HL-60 (cell line): ENCODE data around the gene APC2.

ENCODE experiments used
- CTCF ChIP-seq: IDR thresholded peaks from one replicate; pipeline ENCODE4 v1.5.1; 2011; ENCODE audit warnings: low read length, control low read depth, inconsistent platforms; ENCODE audit not compliant: insufficient read depth
- POLR2AphosphoS5 ChIP-seq: IDR thresholded peaks from 2 replicates; pipeline ENCODE4 v1.6.1; 2012; ENCODE audit warnings: low read depth
- TF ChIP-seq, protein P1 (sequence below): IDR thresholded peaks from 2 replicates; pipeline ENCODE4 v1.6.1; 2012; ENCODE audit warnings: low read depth; ENCODE audit not compliant: insufficient replicate concordance

- TF ChIP-seq CTCF (no peak), POLR2AphosphoS5 (no peak)
- TF ChIP-seq, protein P1, sequence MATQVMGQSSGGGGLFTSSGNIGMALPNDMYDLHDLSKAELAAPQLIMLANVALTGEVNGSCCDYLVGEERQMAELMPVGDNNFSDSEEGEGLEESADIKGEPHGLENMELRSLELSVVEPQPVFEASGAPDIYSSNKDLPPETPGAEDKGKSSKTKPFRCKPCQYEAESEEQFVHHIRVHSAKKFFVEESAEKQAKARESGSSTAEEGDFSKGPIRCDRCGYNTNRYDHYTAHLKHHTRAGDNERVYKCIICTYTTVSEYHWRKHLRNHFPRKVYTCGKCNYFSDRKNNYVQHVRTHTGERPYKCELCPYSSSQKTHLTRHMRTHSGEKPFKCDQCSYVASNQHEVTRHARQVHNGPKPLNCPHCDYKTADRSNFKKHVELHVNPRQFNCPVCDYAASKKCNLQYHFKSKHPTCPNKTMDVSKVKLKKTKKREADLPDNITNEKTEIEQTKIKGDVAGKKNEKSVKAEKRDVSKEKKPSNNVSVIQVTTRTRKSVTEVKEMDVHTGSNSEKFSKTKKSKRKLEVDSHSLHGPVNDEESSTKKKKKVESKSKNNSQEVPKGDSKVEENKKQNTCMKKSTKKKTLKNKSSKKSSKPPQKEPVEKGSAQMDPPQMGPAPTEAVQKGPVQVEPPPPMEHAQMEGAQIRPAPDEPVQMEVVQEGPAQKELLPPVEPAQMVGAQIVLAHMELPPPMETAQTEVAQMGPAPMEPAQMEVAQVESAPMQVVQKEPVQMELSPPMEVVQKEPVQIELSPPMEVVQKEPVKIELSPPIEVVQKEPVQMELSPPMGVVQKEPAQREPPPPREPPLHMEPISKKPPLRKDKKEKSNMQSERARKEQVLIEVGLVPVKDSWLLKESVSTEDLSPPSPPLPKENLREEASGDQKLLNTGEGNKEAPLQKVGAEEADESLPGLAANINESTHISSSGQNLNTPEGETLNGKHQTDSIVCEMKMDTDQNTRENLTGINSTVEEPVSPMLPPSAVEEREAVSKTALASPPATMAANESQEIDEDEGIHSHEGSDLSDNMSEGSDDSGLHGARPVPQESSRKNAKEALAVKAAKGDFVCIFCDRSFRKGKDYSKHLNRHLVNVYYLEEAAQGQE = no peak
These were observed 28.5 kb upstream of the APC2 start for GRCh38 chr19:1421218-1421957.
